HG02943 (cell line): ENCODE measurements around the gene PPP6R2.
"Not testable (repeated sequence)": the region's sequence is repeated elsewhere in the genome, so short reads cannot be mapped to it uniquely, and the experiment has no call there.

ENCODE experiments used
- ATAC-seq: cut with Tn5 transposase; IDR thresholded peaks from one replicate; pipeline ENCODE4 v1.9.1; 2021; ENCODE audit warnings: mild to moderate bottlenecking, low read depth, moderate library complexity; ENCODE audit not compliant: unreplicated experiment

The PPP6R2 gene

GRCh38 chr22:50339945-50340879, 2.9 kb upstream of the PPP6R2 start:
- no peak for ATAC-seq

- no peak for ATAC-seq
These were observed 1.0 kb upstream of the PPP6R2 start for GRCh38 chr22:50341977-50342650.

DNA sequence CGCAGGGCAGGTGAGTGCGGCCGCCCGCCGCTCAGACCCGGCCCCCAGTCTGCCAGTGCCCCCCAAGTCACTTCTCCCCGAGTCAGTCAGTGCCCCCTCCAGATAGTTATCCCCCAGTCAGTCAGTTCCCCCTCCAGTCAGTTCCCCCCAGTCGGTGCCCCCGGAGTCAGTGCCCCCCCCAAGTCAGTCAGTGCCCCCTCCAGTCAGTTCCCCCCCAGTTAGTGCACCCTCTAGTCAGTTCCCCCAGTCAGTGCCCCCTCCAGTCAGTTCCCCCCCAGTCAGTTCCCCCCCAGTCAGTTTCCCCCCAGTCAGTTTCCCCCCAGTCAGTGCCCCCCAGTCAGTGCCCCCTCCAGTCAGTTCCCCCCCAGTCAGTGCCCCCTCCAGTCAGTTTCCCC, 411 bp downstream of the PPP6R2 start:
- no peak for ATAC-seq

GRCh38 chr22:50346470-50346869, 3.3 kb downstream of the PPP6R2 start:
- no peak for ATAC-seq

DNA sequence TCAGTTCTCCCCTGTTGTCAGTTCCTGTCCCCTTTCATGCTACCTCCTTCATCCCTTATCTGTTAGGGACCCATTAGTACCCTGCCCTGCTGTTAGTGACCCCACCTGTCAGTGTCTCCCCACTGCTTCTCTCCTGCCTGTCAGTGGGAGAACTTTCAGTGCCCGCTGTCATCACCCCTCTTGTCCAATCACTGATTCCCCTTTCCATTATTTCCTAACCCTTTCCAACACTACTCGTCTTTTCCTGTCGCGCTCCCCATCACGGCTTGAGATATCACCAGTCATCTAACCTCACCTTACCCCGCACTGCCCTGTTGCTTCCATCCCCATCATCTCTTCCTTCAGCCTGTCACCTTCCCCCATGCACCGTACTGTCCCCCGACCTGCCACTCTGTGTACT, 4.0 kb downstream of the PPP6R2 start:
- ATAC-seq, result no peak

- ATAC-seq, result no peak
These were observed 4.9 kb downstream of the PPP6R2 start for GRCh38 chr22:50348058-50348457.

DNA sequence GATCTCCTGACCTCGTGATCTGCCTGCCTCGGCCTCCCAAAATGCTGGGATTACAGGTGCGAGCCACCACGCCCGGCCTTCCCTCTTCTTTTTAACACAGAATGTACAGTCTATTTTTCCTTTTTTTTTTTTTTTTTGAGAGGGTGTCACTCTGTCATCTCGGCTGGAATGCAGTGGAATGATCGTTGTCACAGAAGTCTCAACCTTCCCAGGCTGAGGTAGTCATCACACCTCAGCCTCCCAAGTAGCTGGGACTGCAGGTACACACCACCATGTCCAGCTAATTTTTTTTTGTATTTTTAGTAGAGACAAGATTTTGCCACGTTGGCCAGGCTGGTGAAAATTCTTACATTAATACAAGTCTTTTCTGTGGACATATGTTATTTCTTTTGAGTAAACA, 13.1 kb downstream of the PPP6R2 start:
- no peak for ATAC-seq

- no peak for ATAC-seq
These were observed 14.1 kb downstream of the PPP6R2 start for GRCh38 chr22:50357222-50357621.

DNA sequence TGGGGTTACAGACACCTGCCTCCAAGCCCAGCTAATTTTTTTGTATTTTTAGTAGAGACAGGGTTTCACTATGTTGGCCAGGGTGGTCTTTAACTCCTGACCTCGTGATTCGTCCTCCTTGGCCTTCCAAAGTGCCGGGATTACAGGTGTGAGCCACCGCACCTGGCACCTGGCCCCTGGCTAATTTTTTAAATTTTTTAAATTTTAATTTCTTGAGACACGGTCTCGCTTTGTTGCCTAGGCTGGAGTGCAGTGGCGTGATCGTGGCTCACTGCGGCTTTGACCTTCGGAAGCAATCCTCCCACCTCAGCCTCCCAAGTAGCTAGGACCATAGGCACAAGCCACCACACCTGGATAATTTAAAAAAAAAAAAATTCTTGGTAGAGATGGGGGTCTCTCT, 14.6 kb downstream of the PPP6R2 start:
- ATAC-seq, result no peak

- ATAC-seq, result no peak
These were observed 17.5 kb downstream of the PPP6R2 start for GRCh38 chr22:50360578-50360977.

DNA sequence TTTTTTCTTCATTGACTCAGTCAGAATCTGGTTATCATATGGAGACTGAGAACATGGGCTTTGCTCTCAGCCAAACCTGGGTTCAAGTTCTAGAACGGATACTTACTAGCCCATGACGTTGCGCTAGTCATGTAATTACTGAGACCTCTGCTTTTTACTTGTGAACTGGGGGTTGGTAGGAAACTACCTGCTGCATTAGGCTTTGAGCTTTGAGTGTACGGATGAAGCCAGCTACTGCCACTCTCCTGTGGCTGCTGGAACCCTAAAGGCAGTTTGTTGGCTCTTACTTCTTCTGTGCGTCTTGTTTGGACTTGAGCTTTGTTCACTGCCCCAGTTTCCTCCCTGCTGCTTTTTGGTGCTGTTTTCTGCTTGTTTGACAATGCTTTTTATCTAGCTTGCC, 18.1 kb downstream of the PPP6R2 start:
- no peak for ATAC-seq

GRCh38 chr22:50361688-50362087, 18.6 kb downstream of the PPP6R2 start:
- no peak for ATAC-seq

DNA sequence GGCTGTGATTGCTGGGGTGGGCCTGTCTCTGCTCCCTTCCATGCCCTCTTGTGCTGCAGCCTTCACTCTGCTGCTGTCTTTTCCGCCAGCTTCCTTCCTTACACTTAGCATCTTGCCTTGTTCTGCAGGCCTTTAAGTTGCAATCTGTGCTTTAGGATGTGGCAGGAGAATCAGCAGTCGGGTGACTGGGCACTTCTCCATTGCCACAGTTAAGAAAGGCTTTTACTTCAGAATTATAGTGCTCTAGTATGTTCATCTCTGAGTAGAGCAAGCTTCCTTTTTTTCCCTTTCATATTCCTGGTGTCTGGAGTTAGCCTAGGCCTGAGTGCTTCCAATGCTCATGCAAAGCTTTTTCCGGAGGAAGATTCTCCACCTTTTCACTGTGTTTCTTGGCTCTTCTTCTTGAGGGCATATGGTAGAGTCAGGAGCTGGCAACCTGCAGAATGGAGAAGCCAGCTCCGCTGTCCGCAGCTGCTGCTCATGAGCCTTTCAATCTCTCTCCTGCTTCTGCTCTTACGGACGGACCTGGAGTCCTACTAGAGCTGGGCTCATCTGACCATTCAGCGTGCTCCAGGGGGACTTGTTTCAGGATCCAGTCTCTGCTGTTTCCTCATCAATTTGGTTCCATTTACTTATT, 20.2 kb downstream of the PPP6R2 start:
- no peak for ATAC-seq

GRCh38 chr22:50363803-50364194, 20.7 kb downstream of the PPP6R2 start:
- ATAC-seq, result not testable (repeated sequence)

- no peak for ATAC-seq
These were observed 24.8 kb downstream of the PPP6R2 start for GRCh38 chr22:50367778-50368500.

DNA sequence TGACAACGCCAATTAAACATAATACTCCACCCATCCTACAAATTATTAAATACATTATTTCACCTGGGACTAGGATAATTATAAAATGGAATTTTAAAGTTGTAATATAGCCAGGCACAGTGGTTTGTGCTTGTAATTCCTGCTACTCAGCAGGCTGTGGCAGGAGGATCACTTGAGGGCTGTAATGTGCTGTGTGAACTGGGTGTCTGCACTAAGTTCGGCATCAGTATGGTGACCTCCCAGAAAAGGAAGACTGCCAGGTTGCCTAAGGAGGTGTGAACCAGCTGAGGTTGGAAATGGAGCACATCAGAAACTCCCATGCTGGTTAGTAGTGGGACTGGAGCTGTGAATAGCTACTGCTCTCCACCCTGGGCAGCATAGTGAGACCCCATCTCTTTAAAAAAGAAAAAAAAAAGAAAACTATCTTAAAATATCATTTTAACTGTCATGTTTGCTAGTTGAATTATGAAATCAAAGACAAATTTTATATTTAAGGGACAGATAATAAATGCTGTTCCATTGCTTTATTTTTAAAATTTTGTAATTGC, 28.0 kb downstream of the PPP6R2 start:
- ATAC-seq, result no peak

GRCh38 chr22:50376085-50376651, 33.0 kb downstream of the PPP6R2 start:
- ATAC-seq, result no peak

- ATAC-seq, result not testable (repeated sequence)
These were observed 38.0 kb downstream of the PPP6R2 start for GRCh38 chr22:50381021-50381555.

DNA sequence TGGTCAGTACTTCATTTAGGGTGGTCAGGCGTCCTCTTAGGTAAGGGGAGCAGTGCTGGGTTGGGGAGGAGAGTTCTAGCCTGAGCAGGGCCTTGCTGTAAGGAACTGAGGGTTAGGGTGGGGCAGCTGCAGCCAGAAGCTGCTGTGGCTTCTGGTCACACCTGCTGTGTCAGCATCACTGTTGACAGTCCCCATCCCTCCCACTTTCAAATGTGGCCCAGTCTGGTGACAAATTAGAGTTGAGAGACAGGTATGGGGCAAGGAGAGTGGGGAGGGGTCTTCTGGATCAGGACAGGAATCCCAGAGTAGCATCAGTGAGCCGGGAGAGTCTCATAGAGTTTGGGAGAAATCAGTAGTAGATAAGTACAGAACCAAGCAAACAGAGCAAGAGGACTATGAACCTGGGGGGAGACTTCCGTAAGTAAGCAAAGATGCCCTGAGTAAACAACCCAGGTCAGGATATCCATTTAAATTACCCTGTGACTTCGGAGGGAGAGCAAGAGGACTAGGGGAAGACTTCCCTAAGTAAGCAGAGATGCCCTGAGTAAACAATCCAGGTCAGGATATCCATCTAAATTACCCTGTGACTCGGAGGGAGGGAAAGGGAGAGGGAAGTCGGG, 53.7 kb downstream of the PPP6R2 start:
- ATAC-seq, result no peak
